ENCODE data around the gene C1orf198.

The C1orf198 gene

DNA sequence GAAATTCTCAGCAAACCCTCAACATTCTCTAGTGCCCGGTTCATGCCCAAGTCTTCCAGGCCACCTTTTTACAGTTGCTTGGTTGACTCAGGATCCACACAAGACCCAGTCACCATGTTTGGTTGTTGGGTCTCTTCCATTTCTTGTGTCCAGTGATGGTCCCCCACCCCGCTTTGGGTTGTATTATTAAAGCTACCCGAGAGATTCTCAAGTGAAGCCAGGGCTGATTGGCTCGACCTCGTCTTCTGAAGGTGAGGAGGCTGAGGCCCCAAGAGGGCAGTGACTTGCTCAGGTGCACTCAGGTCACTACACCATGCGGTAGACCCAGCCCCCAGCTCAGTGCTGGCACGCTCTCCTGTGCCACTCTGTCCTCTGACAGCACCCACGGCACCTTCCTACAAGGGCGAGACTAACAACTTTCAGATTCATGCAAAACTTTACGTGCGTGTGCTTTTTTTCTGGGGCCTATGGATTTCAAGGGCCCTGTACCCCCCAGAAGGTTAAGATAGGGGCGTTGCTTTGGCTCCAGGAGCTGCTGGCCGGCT lies 70.9 kb downstream of the C1orf198 start:
- TF ChIP-seq MYC (IDR thresholded peaks at IDR 0.05; ENCODE audit: low read depth, low read length), result no peak
- DNase-seq (ENCODE audit: low read depth), result no peak
- H3K4me3 ChIP-seq (ENCODE audit: low read depth, low read length), result no peak overlapping the region

DNA sequence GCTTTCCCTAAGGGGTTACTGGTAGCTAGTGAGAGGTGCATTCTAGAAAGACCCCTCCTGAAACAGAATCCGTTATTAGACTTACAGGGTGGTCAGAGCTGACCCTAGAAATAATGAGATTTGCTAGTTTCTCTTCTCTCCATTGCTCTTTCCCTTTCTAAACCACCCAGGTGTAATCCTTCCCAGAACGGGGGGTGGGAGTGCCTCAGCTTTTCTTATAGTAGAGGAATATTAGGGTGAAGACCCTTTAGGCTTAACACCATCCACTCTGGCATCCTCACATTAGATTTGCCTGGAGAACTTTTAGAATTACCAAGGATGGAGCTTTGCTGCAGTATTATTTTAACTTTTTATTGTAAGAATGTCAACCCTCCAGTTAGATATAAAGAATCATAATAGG lies 71.7 kb downstream of the C1orf198 start:
- TF ChIP-seq, protein P1, sequence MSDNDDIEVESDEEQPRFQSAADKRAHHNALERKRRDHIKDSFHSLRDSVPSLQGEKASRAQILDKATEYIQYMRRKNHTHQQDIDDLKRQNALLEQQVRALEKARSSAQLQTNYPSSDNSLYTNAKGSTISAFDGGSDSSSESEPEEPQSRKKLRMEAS (IDR thresholded peaks at IDR 0.05; ENCODE audit: low read depth, low read length), result no peak
- TF ChIP-seq MYC (IDR thresholded peaks at IDR 0.05; ENCODE audit: low read depth, low read length) (no peak), POLR2A (IDR thresholded peaks at IDR 0.05; ENCODE audit: extremely low read depth, insufficient read length) (no peak)
- TF ChIP-seq, protein P2, sequence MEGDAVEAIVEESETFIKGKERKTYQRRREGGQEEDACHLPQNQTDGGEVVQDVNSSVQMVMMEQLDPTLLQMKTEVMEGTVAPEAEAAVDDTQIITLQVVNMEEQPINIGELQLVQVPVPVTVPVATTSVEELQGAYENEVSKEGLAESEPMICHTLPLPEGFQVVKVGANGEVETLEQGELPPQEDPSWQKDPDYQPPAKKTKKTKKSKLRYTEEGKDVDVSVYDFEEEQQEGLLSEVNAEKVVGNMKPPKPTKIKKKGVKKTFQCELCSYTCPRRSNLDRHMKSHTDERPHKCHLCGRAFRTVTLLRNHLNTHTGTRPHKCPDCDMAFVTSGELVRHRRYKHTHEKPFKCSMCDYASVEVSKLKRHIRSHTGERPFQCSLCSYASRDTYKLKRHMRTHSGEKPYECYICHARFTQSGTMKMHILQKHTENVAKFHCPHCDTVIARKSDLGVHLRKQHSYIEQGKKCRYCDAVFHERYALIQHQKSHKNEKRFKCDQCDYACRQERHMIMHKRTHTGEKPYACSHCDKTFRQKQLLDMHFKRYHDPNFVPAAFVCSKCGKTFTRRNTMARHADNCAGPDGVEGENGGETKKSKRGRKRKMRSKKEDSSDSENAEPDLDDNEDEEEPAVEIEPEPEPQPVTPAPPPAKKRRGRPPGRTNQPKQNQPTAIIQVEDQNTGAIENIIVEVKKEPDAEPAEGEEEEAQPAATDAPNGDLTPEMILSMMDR (IDR thresholded peaks at IDR 0.05; ENCODE audit: low read depth, low read length), result no peak
- H3K4me3 ChIP-seq (ENCODE audit: low read depth, low read length), result no peak overlapping the region
- no peak for DNase-seq (ENCODE audit: low read depth)

DNA sequence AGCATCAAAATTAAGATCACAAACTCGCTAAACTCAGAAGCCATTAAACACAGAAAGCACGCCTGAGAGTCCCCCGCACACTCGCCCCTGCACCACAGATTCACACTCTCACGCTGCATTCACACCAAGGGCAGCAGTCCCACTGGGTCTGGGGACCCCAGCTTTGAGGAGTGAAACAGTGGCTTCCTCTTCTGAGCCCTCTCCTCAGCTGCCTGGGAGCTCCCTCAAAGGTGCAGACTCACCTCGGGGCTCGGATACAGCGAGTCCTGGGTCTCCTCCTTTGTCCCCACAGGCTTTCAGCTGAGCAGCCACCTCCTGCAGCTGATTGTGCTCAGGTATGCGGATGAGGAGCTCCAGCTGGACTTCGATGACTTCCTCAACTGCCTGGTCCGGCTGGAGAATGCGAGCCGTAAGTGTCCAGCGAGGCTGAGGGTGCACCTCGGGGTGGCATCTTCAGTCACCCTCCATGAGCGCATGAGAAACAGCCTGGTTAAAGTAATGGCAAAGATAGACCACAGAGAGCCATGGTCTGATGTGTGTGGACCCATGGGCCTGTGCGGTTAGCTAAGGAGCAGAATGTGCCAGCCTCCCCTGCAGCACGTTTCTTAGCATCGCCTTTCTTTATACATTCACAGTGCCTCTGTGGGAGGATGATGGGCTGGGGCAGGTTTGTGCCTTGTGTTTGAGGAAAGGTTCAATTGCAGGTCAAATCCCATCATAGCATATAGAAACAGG lies 73.3 kb downstream of the C1orf198 start:
- no peak overlapping the region for H3K4me3 ChIP-seq (ENCODE audit: low read depth, low read length)
- no peak for TF ChIP-seq MYC (IDR thresholded peaks at IDR 0.05; ENCODE audit: low read depth, low read length)
- TF ChIP-seq, protein P2 (IDR thresholded peaks at IDR 0.05; ENCODE audit: low read depth, low read length), result no peak
- TF ChIP-seq POLR2A (IDR thresholded peaks at IDR 0.05; ENCODE audit: extremely low read depth, insufficient read length), result no peak
- TF ChIP-seq, protein P1 (IDR thresholded peaks at IDR 0.05; ENCODE audit: low read depth, low read length), result no peak
- DNase-seq (ENCODE audit: low read depth), result no peak

GRCh38 chr1:230794431-230794830 lies 73.9 kb downstream of the C1orf198 start:
- TF ChIP-seq MYC (IDR thresholded peaks at IDR 0.05; ENCODE audit: low read depth, low read length), result no peak
- TF ChIP-seq, protein P1 (IDR thresholded peaks at IDR 0.05; ENCODE audit: low read depth, low read length), result no peak
- TF ChIP-seq, protein P2 (IDR thresholded peaks at IDR 0.05; ENCODE audit: low read depth, low read length), result no peak
- no peak for TF ChIP-seq POLR2A (IDR thresholded peaks at IDR 0.05; ENCODE audit: extremely low read depth, insufficient read length)
- H3K4me3 ChIP-seq (ENCODE audit: low read depth, low read length), result no peak overlapping the region
- DNase-seq (ENCODE audit: low read depth), result no peak

- TF ChIP-seq POLR2A (IDR thresholded peaks at IDR 0.05; ENCODE audit: extremely low read depth, insufficient read length), result no peak
- TF ChIP-seq, protein P1 (IDR thresholded peaks at IDR 0.05; ENCODE audit: low read depth, low read length), result no peak
- no peak for TF ChIP-seq MYC (IDR thresholded peaks at IDR 0.05; ENCODE audit: low read depth, low read length)
- TF ChIP-seq, protein P2 (IDR thresholded peaks at IDR 0.05; ENCODE audit: low read depth, low read length), result no peak
- DNase-seq (ENCODE audit: low read depth), result no peak
- no peak overlapping the region for H3K4me3 ChIP-seq (ENCODE audit: low read depth, low read length)
Observed at GRCh38 chr1:230793463-230793745, 74.9 kb downstream of the C1orf198 start.

GRCh38 chr1:230792691-230793462 lies 75.4 kb downstream of the C1orf198 start:
- TF ChIP-seq, protein P1 (IDR thresholded peaks at IDR 0.05; ENCODE audit: low read depth, low read length), result no peak
- TF ChIP-seq POLR2A (IDR thresholded peaks at IDR 0.05; ENCODE audit: extremely low read depth, insufficient read length), result no peak
- no peak for TF ChIP-seq MYC (IDR thresholded peaks at IDR 0.05; ENCODE audit: low read depth, low read length)
- TF ChIP-seq, protein P2 (IDR thresholded peaks at IDR 0.05; ENCODE audit: low read depth, low read length), result no peak
- H3K4me3 ChIP-seq (ENCODE audit: low read depth, low read length), result no peak overlapping the region
- no peak for DNase-seq (ENCODE audit: low read depth)

Measured in NB4 (cell line).